22Rv1 (cell line): ENCODE data around the gene CDKN1C.

Source experiments
- H3K27ac ChIP-seq: fragments of 450-650 bp; 2 replicates; pipeline ENCODE4 v1.5.1; 2017
- ZFX ChIP-seq: fragments of 450-650 bp; IDR thresholded peaks from 2 replicates; pipeline ENCODE4 v1.6.1; 2017; ENCODE audit warnings: antibody characterized with exemption, borderline replicate concordance
- TF ChIP-seq, protein P1 (sequence below): fragments of 450-650 bp; IDR thresholded peaks from 2 replicates; pipeline ENCODE4 v1.5.1; 2017; ENCODE audit warnings: mild to moderate bottlenecking

CDKN1C gene

DNA sequence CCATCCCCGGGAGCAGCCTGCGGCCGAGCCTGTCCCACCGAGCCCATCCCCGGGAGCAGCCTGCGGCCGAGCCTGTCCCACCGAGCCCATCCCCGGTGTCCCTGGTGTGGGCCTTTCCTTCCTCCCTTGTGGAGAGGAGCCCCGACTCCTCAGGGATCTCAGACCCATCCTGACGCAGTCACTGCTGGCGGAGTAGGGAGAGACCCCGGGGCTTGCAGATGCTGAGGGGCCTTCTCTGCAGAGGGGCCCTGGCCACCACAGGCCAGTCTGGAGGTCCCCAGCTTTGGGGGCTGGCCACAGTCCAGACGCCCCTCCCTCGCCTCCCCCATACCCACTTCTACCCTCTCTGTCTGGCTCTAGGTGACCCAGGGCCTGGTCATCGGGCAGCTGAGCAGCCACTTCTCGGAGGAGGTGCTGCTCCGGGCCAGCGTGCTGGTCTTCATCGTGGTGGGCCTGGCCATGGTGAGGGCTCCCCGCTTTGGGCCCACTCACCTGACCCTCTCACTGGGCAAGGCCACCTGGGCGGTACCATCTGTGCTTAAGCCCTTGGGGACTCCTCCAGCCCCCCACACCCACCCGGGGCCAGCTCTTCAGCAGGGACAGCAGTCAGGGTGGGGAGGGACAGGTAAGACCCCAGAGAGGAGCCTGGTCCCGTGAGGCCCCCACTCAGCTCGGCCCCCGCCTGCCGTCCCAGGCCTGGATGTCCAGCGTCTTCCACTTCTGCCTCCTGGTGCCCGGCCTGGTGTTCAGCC lies 36.3 kb upstream of the CDKN1C start:
- TF ChIP-seq, protein P1, sequence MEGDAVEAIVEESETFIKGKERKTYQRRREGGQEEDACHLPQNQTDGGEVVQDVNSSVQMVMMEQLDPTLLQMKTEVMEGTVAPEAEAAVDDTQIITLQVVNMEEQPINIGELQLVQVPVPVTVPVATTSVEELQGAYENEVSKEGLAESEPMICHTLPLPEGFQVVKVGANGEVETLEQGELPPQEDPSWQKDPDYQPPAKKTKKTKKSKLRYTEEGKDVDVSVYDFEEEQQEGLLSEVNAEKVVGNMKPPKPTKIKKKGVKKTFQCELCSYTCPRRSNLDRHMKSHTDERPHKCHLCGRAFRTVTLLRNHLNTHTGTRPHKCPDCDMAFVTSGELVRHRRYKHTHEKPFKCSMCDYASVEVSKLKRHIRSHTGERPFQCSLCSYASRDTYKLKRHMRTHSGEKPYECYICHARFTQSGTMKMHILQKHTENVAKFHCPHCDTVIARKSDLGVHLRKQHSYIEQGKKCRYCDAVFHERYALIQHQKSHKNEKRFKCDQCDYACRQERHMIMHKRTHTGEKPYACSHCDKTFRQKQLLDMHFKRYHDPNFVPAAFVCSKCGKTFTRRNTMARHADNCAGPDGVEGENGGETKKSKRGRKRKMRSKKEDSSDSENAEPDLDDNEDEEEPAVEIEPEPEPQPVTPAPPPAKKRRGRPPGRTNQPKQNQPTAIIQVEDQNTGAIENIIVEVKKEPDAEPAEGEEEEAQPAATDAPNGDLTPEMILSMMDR = no peak
- TF ChIP-seq ZFX = no peak
- no peak overlapping the region for H3K27ac ChIP-seq

DNA sequence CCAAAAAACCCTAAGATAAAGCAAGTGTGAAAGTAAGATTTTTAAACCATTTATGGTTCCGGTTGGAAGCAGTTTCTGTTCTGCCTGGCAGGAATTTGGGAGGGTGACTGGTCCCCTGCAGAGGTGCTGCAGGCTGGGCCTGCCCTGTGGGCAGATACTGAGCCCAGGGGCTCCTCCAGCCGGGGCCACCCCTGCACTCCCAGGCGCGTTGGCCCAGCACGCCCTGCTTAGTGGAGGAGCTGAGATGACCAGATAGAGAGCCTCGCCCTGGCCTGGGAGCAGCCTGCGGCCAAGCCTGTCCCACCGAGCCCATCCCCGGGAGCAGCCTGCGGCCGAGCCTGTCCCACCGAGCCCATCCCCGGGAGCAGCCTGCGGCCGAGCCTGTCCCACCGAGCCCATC lies 35.7 kb upstream of the CDKN1C start:
- no peak overlapping the region for H3K27ac ChIP-seq
- no peak for TF ChIP-seq ZFX
- TF ChIP-seq, protein P1 = no peak

DNA sequence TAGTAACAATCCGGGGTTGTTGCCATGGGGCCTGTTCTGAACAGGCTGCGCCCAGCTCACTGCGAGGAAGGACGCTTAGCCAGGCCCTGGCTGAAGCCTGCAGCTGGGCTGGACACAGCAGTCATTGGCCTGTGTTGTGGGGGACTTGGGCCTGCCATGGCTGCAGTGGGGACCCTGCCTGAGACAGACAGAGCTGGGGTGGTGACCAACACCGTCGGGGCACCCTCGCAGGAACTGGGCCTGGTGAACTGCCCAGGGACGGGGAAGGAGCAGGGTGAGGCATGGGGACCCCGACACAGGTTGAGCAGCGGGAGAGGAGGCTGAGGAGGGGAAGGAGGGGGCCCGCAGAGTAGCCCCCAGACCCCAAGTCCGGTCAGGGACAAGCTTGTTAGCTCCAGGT lies 34.8 kb upstream of the CDKN1C start:
- no peak for TF ChIP-seq ZFX
- TF ChIP-seq, protein P1 = no peak
- H3K27ac ChIP-seq = no peak overlapping the region

DNA sequence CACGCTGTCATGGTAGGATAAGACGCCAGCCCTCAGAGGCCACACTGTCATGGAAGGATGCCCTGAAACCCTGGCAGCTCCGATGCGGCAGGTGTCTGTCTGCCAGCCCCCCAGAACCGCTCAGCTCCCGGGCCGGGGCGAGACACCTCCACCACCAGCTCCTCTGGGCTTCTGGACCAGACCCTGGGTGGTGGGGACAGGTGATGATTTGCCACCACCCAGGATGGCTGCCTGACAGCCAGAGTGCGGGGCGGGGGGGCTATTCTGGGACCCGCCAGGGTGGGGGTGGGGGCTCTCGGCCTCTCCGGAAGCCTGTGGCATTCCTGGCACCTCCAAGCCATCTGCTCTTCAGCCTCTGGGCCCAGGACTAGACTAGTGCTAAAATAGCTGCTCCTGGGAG lies 34.3 kb upstream of the CDKN1C start:
- H3K27ac ChIP-seq = no peak overlapping the region
- no peak for TF ChIP-seq ZFX
- TF ChIP-seq, protein P1 = no peak

DNA sequence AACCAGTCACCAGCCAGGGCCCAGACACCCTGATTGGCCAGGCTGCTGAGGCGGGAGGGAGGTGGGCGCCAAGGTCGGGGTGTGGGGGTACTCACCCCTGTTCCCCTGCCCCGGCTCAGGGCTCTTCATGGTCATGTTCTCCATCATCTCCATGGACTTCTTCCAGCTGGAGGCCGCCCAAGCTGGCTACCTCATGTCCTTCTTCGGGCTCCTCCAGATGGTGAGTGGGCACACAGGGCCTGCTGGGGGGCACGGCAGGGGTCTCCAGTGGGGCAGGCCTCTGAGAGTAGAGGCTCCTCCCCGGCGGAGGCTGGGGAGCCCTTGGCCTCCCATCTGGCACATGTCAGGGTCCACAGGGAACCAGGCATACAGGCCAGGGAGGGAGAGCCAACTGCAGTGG lies 33.6 kb upstream of the CDKN1C start:
- TF ChIP-seq, protein P1 = no peak
- no peak for TF ChIP-seq ZFX
- no peak overlapping the region for H3K27ac ChIP-seq

DNA sequence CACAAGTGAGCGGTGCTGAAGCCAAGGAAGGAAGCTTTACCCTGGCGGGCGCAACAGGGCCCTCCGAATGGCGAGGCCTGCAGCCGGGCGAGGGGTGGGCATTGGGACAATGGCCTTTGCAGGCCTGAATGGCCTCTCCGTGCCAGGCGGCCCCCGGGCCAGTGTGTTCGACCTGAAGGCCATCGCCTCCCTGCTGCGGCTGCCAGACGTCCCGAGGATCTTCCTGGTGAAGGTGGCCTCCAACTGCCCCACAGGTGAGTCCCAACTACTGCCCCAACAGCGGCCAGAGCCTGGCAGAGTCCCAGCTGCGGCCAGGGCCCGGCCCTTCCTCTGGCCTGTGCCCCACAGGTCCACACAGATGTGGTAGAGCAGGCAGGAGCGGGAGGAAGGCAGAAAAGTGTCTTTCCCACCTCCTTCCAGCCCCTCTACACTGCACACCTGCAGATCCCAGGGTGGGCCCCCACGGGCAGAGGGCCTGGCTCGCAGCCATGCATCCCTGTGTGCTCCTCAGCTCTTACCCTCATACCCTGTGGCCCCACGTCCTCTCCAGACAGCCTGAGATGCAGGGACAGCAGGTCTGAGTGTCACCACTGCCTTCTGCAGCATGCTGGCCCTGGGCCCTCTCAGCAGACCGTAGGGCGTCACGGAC lies 32.4 kb upstream of the CDKN1C start:
- no peak overlapping the region for H3K27ac ChIP-seq
- TF ChIP-seq, protein P1 = no peak
- no peak for TF ChIP-seq ZFX
